Measurements from ENCODE around the gene CACNA1S. TPM values are rescaled to one million over a fixed set of nuclear protein-coding genes. Genes with fewer than 3 reads are reported as not detected.

CACNA1S gene
- polyA plus RNA-seq, 3 donors, result 0.39 to 0.50 (median 0.44) TPM

DNA sequence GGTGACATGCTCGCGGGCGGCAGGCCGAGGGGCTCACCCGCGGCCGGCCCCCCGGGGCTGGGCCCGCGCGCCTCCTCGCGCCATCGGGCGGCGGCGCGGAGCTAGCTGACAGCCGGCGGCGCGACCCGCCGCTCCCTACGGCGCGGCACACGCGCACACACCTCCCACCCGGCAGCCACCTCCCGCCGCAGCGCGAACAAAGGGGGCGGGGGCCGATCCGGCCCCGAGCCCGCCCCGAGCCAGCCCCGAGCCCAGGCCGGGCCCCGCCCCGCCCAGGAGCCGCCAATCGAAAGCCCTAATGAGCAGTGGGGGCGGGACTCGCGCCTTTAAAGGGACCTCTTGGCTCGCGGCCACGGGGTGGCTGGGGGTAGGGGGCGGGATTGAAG lies 88.7 kb downstream of the CACNA1S start, which contains the start of gene KIF21B:
Gene KIF21B (minus strand): TSS at position 198 of the 386 bp plus-strand sequence. CDS start 331 bp downstream, outside the sequence.
- DNase-seq (ENCODE audit: extremely low read depth in 1 of 11, low read depth in 9 of 11, low spot score in 4 of 11), result peak in 9 of 11 donors; percentile 33 to 76 (median 69)

- no peak for DNase-seq (ENCODE audit: extremely low read depth in 1 of 11, low read depth in 9 of 11, low spot score in 4 of 11)
These were observed 89.3 kb downstream of the CACNA1S start for GRCh38 chr1:201022820-201023516.

DNA sequence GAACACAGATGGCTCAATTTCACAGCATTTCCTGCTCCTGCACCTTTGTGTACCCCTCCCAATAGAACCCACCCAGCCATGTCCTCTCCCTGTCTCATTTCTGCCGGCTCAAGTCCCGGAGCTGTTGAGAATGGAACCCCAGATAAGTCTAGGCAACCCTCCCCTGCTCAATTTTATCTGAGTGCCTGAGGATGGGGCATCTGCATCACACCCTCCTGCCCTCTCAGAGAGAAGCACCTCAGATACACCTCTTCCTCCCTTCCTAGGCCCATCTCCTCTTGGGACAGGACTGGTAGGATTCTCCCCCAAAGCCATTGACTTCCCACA lies 89.8 kb downstream of the CACNA1S start:
- DNase-seq (ENCODE audit: extremely low read depth in 1 of 11, low read depth in 9 of 11, low spot score in 4 of 11), result no peak

GRCh38 chr1:201021630-201022492 lies 90.4 kb downstream of the CACNA1S start:
- no peak for DNase-seq (ENCODE audit: extremely low read depth in 1 of 11, low read depth in 9 of 11, low spot score in 4 of 11)

DNA sequence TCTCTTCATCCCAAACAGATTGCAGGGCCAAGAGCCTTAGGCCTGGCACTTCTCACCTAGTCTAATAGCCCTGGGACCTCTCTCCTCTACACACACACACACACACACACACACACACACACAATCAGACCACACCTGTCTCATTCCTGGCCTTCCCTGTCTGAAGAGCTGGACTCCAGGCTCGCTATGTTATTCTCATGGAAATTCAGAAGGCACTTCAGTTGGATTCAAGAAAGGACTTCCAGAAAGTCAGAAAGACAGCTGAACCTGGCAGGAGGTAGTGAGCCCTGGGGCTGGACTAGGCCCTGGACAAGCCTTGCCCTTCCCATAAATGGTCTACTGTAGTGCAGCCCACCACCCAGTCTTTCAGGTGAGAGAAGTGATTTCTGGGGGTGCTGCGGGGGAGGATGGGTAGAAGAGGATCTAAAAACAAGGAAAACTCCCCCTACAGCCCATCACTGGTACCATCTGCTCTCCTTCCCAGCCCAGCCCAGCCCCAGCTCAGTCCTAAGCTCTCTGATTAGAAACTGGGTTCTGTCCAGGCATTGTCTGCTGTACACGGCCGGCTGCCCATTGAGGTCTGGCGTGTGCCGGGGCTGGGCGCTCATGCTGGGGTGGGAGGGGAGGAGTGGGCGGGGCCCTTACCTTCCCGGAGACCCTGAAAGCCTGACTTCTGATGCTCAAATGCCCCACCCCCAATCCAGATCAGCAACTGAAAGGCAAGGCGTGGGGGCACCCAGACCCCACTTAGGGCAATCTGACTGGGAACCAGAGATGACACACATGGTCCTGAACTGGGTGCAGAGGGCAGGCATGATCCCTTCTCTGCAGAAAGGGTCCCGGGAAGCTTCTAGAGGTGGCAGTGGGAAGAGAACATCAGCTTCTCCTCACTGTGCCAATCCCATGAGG lies 91.3 kb downstream of the CACNA1S start:
- no peak for DNase-seq (ENCODE audit: extremely low read depth in 1 of 11, low read depth in 9 of 11, low spot score in 4 of 11)

GRCh38 chr1:201020040-201020591 lies 92.1 kb downstream of the CACNA1S start:
- no peak for DNase-seq (ENCODE audit: extremely low read depth in 1 of 11, low read depth in 9 of 11, low spot score in 4 of 11)

GRCh38 chr1:201019321-201019977 lies 92.8 kb downstream of the CACNA1S start:
- no peak for DNase-seq (ENCODE audit: extremely low read depth in 1 of 11, low read depth in 9 of 11, low spot score in 4 of 11)

- DNase-seq (ENCODE audit: extremely low read depth in 1 of 11, low read depth in 9 of 11, low spot score in 4 of 11), result no peak
These were observed 94.4 kb downstream of the CACNA1S start for GRCh38 chr1:201017828-201018163.

DNA sequence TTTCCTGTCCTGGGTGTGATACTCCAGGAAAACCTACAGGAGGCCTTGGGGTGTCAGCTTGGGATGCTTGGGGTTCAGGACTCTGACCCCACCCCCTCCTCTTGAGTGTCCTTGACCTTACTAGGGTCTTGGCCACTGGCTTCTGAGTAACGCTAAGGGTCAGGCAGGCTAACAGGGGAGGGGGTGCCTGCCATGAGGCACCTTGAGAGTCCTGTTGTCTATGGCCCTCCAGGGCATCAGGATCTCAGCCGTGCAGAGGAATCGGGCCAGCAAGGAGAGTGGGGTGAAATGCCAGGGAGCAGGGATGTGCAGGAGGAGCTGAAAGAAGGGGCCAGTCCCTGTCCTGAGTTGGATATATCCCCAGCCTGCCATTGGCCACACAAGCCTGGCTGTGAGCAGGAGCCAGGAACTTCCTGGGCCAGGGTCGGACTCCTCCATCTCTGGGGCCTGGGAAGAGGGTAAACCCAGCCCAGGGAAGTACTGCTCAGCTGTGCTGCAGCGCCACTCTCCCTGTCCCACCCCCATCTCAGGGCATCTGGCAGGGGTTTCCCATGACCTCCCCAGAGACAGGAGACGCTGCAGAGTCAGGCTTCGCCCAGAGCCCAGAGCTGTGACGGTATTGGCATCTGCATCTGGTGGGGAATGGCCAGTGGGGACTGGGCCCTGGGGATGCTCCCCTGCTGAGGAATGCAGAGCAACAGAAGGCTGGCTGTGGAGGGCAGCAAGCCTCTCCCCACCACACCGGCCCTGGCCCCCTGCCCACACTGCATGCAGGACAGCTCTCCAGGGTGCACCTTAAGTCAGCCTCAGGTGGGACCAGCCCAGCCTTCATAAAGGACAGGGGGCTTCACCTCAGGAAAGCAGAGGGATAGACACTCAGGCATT lies 95.0 kb downstream of the CACNA1S start:
- DNase-seq (ENCODE audit: extremely low read depth in 1 of 11, low read depth in 9 of 11, low spot score in 4 of 11), result no peak

GRCh38 chr1:201016211-201016651 lies 96.0 kb downstream of the CACNA1S start:
- peak in 2 of 11 donors; percentile 17 to 43 for DNase-seq (ENCODE audit: extremely low read depth in 1 of 11, low read depth in 9 of 11, low spot score in 4 of 11)

GRCh38 chr1:201015551-201016091 lies 96.6 kb downstream of the CACNA1S start:
- DNase-seq (ENCODE audit: extremely low read depth in 1 of 11, low read depth in 9 of 11, low spot score in 4 of 11), result no peak

- DNase-seq (ENCODE audit: extremely low read depth in 1 of 11, low read depth in 9 of 11, low spot score in 4 of 11), result no peak
These were observed 97.4 kb downstream of the CACNA1S start for GRCh38 chr1:201014816-201015200.

DNA sequence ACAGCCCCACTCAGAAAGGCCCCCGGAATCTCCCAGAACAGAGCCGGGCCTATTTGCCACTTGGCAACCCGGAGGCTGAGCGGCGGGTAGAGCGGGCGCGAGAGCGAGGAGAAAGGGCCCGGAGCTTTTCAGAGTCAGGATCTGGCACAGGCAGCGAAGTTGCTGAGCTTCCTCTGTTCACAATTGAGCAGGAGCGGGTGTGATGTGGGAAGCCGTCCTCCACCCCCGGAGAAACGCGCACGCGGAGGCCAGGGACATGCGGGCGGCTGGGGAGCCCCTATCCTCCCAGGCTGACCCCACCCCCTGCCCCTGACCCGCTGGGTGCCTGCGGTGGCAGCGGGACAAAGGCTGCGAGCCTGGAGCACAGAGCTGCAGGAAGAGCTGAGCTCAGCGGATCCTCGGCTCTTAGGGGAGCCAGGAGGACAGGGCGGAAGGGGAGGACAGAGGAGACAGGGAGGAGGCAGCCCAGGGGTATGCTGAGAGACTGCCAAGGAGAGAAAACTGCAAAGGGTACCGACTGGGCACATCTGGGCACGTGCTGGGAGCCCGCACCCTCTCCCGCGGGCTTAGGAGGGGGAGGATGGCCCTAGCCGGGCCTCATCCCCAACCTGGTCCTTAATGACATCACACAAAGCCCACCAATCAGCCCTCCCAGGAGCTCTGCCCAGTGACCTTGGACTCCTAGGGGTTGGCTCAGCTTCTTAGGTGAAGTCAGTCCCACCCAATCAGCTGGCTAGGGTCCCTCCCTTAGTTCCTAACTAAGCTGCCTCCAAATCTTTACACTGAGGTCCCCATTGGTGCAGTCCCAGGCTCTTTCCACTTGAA lies 98.0 kb downstream of the CACNA1S start:
- DNase-seq (ENCODE audit: extremely low read depth in 1 of 11, low read depth in 9 of 11, low spot score in 4 of 11), result no peak

DNA sequence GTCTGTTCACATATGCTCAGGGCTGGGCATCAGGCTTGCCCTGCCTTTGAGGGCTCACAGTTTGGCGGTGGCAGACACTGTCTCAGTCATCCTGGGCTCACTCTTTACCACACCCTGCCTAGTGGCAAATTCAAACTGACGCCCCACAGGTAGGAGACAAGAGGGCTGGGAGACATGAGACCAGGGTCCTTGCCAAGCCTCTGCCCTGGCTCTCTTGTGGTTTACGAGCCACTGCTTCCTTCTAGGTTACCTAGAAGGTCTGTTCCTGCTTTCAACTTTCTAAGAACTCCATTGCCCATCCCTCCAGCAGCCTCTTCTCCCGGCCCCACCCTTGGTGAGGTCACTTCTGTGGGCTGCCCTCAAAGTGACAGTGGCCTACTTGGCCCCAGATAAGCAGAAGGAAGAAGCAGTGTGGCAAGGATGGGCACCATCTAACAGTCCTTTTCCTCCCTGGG lies 99.2 kb downstream of the CACNA1S start:
- DNase-seq (ENCODE audit: extremely low read depth in 1 of 11, low read depth in 9 of 11, low spot score in 4 of 11), result no peak

GRCh38 chr1:201011616-201012015 lies 100.6 kb downstream of the CACNA1S start:
- DNase-seq (ENCODE audit: extremely low read depth in 1 of 11, low read depth in 9 of 11, low spot score in 4 of 11), result no peak

DNA sequence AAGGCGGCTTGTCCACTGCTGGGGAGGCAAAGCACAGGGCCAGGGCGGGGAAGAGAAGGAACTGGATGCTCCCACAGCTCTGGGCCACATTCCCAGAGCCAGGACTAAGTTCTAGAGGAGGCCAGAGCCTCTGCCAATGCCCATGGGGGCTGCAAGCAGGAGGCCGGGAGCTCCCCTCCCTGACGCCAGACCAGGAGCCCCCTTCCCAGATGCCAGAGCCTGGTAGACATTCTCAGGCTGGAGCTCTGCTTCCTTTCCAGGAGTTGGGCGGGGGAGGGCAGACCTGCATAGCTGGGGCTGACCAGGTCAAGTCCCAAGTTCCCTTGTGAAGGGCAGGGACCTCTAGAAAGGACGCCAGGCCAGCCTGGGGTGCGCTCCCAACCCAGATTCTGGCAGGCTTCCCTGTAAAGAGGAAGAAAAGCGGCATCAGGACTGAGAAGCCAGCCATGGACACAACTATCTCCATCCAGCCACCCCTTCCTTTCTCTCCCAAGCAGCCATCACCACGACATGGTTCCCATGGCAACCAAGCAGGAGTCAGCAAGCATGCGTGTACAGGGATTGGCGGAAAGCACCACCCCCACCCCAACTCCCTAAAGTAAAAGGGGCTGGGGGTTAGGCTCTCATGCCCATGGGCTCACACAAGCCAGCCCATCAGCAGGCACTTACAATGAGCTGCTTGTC lies 102.1 kb downstream of the CACNA1S start:
- DNase-seq (ENCODE audit: extremely low read depth in 1 of 11, low read depth in 9 of 11, low spot score in 4 of 11), result no peak
